ENCODE results near the gene NGB.
A peak's percentile ranks its signal among the peaks of the same experiment; 100 is the strongest.
"Not testable (repeated sequence)": the region's sequence is repeated elsewhere in the genome, so short reads cannot be mapped to it uniquely, and the experiment has no call there.

NGB gene, protein sequence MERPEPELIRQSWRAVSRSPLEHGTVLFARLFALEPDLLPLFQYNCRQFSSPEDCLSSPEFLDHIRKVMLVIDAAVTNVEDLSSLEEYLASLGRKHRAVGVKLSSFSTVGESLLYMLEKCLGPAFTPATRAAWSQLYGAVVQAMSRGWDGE

DNA sequence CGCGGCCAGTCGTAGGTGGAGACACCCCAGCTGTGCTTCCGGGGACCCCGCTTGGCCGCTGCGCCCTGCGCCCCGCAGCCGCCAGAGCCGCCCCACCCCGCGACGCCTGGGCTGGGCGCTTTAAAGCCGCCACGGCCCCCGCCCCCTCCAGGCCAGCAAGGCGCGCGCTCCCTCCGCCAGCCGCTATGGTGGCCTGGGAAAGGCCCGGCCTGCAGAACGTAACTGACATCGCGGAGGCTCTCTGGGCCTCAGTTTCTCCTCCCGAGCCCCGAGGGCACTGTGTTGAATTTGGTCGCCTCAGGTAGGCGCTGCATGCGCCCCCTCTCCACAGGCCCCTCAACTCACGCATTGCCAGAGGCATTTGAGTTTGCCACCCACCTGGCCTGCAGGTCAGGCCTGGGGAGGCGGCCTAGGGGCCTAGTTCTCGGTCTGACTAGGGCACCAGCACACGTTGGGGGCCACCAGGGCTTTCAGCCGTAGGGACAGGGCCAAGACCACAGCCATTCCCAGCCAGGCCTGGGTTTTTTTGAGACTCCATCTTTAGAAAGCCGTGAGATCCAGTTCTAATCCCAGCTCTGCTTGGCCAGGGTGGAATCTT lies at the start of gene NGB:
Gene NGB (minus strand): TSS at position 94 of the 598 bp plus-strand sequence. CDS start 269 bp downstream, outside the sequence.
- FAIRE-seq, result no peak

DNA sequence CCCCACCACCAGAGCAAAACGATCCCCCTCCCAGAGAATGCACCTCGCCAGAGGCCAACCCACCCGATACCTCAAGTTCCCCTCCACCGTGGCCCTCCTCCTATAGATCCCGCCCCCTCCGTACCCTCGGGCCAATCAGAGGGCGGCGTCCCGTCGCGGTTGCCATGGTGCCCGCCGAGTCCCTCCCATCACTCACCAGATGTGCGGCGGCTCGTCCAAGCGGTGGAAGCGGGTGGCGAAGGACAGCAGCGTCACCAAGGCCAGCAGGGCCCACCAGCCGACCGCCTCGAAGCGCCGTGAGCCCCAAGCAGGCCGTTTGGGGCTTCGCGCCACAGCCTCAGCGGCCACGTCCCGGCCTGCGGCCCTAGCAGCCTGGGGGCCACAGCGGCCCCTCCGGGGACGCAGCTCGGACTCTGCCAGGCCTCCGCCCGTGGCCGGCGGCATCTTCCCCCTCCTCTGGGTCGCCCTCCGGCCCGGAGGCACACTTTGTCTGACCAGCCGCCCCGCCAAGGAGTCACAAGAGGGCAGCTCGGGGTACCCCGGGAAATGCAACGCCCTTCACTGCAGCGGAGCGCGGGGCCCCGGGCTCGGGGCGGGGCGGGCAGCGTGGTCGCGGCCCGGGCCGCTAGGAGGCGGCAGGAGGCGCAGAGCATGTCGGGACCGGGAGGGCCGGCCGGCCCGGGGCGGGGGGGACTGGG lies 49.4 kb upstream of the NGB start, which contains the start of gene POMT2:
Gene POMT2 (minus strand): TSS at position 646 of the 698 bp plus-strand sequence. CDS start 202 bp downstream, at position 444.
- peak; percentile 92 for FAIRE-seq

- no peak for FAIRE-seq
These were observed 48.4 kb upstream of the NGB start for GRCh38 chr14:77319422-77319821.

DNA sequence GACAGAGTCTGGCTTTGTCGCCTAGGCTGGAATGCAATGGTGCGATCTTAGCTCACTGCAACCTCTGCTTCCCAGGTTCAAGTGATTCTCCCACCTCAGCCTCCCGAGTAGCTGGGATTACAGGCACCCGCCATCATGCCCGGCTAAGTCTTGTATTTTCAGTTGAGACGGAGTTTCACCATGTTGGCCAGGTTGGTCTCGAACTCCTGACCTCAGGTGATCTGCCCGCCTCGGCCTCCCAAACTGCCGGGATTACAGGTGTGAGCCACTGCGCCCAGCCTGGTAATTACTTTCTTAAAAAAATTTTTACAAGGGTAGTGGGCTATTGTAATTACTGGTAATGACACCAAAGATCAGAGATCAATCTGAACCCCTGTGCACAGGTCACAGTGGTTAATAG lies 47.8 kb upstream of the NGB start:
- FAIRE-seq, result not testable (repeated sequence)

DNA sequence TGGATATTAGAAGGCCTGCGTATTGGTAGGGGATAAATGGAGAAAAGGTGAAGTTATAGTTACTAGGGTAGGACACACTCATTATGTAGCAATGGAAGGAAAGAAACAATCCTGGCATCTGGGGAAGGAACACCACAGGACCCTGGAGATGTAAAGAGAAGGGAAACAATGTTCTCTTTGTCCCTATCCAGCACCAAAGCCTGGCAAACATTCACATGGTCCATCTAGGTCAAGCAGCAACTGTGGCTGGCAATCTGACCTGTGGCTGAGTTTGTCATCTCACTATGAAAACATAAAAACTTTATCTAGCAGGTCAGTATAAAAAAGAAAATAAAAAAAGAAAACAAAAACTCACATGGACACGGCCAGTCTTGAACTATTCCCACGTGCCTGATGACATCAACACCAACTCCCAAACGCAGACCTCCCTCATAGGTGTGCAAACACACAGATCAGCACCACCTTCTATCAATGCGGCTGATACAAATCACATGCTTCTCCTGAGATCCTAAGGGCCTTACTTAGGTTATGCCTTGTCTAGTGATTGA lies 47.1 kb upstream of the NGB start:
- no peak for FAIRE-seq

DNA sequence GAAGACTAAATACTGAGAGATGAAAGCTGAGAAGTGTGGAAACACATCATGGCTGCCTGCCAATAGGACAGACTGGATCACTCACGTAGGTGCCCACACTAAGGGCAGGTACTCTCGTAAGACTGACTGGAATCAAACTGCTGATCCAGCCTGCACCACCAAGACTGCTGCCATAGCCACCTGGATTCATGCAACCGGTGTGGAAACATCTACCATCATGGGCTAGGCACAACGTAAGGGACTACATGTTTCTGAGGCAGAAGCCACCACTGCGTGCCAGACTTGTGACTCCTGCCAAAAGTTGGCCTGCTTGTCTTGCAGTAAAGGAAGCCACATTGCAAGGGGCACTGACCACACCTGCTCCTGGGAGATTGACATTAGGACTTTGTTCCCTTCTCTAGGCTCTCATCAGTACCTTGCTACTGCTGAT lies 45.9 kb upstream of the NGB start:
- FAIRE-seq, result no peak

GRCh38 chr14:77316195-77316505 lies 45.1 kb upstream of the NGB start:
- no peak for FAIRE-seq

DNA sequence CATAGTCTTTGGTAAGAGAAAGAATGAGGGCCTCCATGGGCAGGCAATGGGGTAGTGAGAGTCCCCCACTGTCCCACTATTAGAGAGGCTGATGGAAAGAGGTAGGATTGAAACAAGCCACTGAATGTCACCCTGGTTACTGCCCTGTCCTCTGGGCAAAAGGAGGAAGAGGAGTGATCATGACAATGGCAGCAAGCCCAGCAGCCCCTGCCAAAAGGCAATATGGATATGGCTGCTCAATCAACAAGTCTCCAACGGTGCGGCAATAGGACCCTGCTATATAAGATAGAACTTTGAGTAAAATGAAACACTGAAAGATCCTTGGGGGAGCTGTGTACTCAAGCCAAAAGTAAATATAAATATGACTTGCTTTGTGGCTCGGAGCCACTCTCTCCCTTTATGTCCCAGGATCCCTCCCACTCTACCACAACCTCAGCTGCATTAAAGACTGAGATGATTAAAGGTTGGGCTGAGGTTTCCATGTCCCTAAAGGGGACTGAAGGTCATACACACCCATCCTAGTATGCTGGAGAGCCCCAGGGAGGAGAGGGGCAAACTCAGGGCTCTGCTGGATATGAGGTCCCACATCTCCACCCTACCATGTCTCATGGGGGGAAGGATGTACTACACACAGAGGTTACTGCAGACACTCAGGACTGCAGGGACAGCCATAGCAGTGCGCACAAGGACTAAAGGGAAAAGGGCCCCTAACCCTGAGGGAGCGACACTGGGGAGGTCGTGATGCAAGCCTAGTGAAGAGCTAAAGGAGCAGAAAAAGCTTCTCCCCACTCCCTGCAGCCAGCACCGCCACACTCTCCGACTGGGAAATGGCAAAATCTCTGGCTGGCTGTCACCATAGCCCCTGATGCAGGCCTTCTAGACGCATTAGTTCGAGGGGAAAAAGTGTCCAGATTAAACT lies 43.8 kb upstream of the NGB start:
- no peak for FAIRE-seq

DNA sequence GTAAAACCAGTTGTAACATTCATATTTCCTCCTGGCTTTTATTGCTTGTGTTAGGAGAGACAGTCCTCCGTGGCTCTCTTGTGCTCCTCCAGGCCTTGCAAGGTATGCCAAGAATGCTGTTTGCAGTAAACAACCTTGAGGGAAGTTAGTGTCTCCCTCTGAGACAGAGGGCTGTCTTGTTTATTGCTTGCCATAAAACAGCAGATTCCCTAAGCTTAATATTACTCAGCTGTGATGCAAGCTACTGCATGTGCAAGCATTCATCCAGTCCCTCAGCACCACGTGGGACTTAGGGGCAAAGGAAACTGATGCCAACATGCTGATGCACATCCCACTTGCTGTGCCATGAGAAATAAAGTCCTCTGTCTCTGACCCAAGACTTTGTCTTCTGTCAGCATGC lies 43.0 kb upstream of the NGB start:
- FAIRE-seq, result no peak

- no peak for FAIRE-seq
These were observed 42.4 kb upstream of the NGB start for GRCh38 chr14:77313371-77313770.

- no peak for FAIRE-seq
These were observed 40.2 kb upstream of the NGB start for GRCh38 chr14:77311217-77311616.

GRCh38 chr14:77310026-77310425 lies 39.0 kb upstream of the NGB start:
- FAIRE-seq, result no peak

DNA sequence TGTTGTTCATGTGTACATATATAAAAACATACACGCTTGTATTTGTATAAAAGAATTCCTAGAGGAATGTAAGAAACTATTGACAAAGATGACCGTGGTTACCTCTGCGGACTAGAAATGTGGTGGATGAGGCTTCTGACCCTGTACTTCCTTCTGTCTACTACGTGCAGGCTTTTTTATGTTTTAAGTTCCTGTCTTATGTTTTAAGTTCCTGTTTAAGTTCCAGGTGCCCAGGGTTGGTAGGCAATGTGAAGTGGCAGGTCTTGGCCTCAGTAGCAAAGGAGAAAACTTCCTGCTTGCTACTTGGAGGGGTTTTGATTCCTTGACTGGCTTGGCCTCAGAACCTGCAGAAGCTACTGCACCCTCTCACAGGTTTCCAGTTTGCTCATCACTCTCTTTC lies 38.1 kb upstream of the NGB start:
- no peak for FAIRE-seq

- no peak for FAIRE-seq
These were observed 36.0 kb upstream of the NGB start for GRCh38 chr14:77306851-77307496.

DNA sequence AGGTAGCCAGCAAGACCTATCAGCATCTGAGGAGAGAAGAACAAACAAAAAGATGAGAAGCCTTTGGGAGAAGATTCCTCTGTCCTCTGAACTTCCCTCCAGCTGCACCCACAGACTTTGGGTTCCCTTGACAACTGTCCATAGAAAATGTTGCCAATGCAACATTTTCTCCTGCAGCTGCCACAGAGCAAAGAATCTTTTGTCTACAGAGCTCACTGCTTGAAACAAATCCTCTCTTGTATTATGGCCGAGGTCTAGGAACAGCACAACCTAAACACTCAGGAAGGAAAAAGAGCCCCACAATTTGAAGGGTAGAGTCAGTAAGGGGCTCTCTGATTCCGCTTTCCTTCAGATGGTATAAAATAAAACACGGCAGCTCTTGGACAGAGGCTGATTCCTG lies 35.4 kb upstream of the NGB start:
- no peak for FAIRE-seq

DNA sequence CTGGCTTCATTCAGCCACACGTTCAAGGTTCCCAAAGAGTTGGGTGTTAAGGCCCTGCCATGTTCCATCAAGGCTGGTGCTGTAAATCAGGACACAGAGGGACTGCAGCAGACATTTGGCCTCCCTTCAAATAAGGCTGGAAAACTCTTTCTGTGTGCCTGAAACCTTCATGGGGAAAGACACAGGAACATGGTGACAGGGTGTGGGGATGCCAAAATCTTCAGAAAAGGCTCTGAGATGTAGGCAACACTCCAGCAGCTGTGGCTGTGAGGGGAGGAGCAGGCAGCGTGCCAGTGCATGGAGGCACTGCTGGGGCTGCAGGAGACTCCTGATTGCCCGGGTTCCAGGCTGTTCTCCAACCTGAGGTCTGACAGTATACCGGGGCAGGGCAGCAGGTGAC lies 34.7 kb upstream of the NGB start:
- no peak for FAIRE-seq

DNA sequence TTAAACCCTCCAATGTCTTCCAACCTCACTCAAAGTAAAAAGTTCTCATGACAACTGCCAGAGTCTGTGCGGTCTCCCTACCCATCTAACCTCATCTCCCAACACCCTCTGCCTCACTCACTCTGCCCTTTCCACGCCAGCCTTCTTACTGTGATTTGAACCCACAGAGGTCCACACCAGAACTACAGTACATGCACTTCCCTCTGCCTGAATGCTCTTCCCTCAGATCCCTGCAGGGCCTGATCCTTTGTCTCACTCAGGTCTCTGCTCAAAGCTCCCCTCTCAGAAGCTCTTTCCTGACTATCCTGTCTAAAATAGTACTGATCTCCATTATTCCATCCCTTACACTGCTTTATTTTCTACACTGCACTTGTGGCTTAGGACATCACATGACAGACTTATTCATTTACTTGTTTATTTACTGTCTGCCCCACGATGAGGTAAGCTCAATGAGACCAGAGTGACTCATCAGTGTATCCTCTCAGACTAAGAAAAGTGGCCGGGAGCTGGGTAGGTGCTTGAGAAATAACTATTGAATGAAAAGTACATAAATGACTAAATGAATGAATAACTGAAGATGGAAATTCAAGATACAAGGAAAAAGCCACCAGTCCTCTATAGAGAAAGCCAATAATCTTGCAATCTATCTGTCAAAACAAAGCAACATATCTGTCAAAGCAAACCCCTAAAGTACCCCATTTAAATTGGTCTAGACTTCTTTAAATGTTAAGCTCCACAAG lies 32.6 kb upstream of the NGB start:
- FAIRE-seq, result no peak

- no peak for FAIRE-seq
These were observed 31.9 kb upstream of the NGB start for GRCh38 chr14:77302926-77303325.

DNA sequence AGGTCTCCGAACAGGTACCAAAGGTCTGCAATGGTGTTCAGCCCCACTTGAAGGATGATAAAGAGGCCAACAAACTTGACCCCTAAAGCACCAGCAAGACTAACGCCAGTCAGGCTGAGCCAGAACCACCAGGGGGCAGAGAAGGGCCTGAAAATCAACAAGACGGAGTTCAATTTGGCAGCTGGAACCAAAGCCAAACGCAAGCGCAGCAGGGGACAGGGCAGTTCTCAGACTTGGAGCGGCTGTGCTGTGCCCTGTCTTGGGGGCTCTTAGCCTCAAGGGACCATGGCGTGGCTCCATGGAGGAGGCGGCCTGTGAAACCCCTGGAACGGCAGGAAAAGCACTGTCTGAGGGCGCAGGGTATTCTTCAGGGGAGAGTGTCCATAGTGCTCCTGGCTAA lies 30.1 kb upstream of the NGB start:
- FAIRE-seq, result no peak

DNA sequence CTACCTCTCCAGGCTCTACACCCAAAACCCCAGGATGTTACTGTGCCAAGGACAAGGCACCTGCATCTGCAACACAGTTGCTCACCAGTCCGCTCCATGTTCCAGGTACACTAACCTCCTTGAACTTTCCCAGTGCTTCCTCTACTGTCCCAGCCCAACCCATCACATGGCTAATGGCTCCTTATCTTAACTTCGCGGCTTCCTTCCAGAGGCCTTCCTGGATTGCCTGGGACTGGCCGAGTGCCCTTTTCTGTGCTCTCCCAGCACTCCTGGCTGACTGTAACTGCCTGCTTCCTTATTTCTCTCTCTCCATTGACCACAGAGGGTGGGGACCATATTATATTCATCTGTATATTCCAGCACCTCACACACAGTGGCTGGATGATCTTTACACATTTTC lies 28.8 kb upstream of the NGB start:
- FAIRE-seq, result no peak

DNA sequence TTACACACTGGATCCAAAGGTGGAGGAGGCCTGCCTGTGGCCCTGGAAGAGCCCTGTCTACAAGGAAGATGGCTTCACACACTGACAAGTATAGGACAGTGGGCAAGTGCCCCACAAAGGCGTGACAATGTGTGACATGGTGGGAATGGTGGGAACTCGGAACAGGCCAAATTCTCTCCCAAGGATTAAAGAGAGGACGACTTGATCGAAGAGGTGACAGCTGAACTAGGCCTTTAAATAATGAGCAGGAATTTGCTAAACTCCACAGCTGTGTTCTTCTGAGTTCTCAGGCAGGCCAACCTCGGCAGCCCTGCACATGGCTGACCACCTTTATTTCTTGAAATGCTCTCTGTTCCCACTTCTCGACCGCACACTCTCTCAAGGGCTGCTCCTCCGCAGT lies 25.9 kb upstream of the NGB start:
- FAIRE-seq, result no peak

DNA sequence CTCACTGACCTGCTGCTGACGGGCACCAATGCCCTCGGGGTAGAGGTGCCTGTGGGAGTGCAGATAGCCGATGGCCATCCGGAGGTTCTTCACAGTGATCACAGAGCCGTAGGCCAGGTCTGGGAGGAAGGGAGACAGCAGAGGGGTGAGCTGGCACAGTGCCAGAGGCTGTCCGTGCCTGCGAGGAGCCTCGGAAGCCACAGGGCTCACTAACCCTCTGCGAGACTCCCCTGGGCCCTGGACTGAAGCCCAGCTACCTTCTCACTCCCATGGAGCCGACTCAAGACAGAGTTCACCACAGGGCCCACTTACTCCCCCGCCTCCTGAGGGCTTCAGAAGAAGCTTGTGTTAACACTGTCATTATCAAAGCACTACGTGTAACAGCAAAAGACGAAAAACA lies 25.1 kb upstream of the NGB start:
- no peak for FAIRE-seq

Measured in G401.6 (cell line).